A172 (cell line): Measurements from ENCODE around the gene HRH2. TPM values are rescaled to one million over a fixed set of nuclear protein-coding genes. Genes with fewer than 3 reads are reported as not detected.
A peak's percentile ranks its signal among the peaks of the same experiment; 100 is the strongest.
"Not testable (repeated sequence)": the region's sequence is repeated elsewhere in the genome, so short reads cannot be mapped to it uniquely, and the experiment has no call there.

Source experiments
- DNase-seq: peaks from one replicate; pipeline ENCODE4 v3.0.0-alpha.2; 2015; ENCODE audit warnings: low spot score
- total RNA-seq: library from RNA; depleted of rRNA; stranded (reverse); fragments of >200 nt; shearing (Covaris generic); gene quantifications from 2 replicates; pipeline ENCODE4 v1.2.3, GENCODE V29; 2014

Gene HRH2
- total RNA-seq, 1 experiment from 2014 or later: 0.88 TPM

DNA sequence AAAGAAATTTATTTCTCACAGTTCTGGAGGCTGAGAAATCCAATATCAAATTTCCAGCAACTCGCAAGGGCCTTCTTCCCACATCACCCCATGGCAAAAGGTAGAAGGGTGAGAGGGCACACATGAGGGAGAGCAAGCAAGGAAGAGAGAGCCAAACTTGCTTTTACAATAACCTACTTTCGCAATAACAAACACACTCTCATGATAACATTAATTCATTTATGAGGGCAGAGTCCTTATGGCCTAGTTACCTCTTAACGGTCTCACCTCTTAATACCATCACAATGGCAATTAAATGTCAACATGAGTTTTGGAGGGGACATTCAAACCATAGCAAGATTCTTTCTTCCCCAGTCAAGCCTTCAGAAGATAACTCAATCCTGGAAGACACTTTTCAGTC is 11.6 kb upstream of the HRH2 start:
- no peak for DNase-seq

DNA sequence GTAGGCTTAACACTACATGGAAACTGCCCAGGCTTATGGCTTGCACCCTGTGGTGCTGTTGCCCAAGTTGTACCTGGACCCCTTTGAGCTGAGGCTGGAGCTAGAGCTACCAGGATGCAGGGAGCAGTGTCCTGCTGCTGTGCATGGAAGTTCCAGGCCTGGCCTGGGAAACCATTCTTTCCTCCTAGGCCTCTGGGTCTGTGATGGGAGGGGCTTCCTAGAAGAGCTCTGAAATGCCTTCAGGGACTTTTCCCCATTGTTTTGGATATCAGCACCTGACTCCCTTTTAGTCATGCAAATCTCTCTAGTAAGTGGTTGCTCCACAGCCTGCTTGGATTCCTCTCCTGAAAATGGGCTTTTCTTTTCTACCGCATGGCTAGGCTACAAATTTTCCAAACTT is 7.9 kb upstream of the HRH2 start:
- DNase-seq: no peak

- not testable (repeated sequence) for DNase-seq
Observed at GRCh38 chr5:175650430-175651205, 7.3 kb upstream of the HRH2 start.

GRCh38 chr5:175652741-175653663 is 4.9 kb upstream of the HRH2 start:
- peak; percentile 72 for DNase-seq

GRCh38 chr5:175653763-175654162 is 4.1 kb upstream of the HRH2 start:
- no peak for DNase-seq

- DNase-seq: no peak
Observed at GRCh38 chr5:175654339-175654738, 3.5 kb upstream of the HRH2 start.

- no peak for DNase-seq
Observed at GRCh38 chr5:175654807-175655206, 3.1 kb upstream of the HRH2 start.

GRCh38 chr5:175655411-175655810 is 2.5 kb upstream of the HRH2 start:
- no peak for DNase-seq

- no peak for DNase-seq
Observed at GRCh38 chr5:175656966-175657365, 905 bp upstream of the HRH2 start.

DNA sequence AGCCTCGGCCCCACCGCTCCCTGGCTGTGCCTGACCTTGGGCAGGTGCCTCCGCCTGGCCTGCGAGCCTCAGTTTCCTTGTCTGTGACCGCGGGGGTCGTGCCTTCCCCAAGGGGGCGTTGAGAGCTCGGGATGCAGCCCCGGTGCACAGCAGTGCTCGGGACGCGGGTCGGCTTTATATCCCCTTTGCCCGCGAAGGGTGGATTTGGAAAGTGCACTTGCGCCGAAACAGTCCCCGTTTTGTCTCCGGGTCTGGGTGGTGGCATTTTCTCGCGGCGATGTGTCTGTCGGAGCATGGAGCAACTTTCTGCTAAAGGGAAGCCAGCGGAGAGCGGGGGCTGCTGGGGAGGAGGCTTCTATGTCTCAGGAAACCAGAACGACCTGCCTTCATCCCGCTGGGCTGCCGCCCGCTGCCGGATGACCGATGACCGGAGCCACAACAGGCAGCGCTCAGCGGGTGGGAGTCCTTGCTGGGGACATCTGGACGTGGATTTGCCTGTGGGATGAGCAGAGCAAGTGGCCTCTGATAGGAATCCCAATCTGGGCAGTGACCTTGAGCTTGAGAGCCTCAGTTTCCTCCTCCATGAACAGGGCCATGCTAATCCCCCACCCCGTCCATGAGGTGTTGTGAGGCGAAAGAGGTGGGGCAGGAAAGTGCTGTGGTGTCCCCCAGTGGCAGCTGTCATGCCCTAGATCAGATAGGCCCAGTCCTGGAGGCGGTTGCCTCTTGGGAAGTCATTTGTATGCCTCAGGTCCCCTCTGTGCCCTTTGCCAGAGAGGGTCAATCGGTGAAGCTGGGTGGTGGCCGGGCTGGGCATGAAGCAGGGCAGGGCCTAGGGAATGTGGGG is 651 bp downstream of the HRH2 start:
- no peak for DNase-seq

DNA sequence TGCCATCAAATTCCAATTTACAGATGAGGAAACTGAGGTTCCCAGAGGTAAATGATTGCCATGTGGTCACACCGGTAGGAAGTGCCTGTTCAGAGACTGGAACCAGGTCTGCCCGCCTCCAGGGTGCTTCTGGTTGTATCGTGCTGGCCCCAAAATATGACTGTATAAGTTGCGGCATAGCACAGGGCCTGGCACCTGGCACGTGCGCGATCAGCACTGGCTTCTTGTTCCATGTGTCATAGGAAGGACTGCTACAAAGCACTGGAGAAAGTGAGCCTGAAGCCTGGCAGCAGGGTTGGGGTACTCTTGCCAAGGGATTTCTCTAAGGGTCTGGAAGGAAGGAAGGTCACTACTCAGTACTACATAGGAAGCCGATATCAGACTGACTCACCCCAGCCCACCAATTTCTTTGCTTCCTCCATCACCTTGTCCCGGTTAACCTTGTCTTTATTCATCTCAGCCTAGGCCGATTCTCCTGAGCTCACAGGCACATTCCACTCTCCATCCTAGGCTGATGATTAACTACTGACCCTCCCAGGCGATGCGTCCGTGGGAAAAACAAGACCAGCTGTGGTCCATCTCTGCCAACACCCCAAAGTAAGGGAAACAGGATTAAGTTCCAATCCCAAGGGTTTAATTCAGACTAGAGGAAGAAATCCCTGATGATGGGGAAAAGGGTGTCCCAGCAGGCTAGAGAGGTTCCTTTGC is 1.8 kb downstream of the HRH2 start:
- DNase-seq: no peak

GRCh38 chr5:175663186-175664184 is 5.6 kb downstream of the HRH2 start:
- DNase-seq: no peak

DNA sequence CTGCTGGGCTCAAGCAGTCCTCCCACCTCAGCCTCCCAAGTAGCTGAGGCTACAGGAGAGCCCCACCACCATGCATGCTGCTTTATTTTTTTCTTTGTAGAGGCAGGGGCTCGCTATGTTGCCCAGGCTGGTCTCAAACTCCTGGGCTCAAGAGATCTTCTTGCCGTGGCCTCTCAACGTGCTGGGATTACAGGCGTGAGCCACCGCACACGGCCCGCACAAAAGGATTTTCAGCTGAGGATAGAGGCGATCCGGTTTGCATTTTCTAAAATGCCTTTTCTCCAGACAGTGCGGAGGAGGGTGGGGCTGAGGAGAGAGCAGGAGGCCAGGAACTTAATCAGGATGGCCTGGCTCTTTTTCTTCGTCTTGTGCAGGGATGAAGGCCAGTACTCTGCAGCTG is 6.9 kb downstream of the HRH2 start:
- DNase-seq: no peak

DNA sequence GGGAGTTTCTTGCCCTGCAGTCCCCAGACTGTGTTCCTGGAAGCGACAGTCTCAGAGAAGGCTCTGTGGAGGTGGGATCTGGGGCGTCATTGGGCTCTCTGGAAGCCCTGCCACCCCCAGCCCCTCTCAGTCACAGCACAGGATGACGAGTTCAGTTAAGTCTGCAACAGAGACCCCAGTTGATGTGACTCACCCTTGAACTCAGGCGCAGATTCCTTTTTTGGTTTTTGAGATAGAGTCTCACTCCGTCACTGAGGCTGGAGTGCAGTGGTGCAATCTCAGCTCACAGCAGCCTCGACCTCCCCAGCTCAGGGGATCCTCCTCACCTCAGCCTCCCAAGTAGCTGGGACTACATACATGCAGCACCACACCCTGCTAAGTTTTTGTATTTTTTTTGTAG is 8.3 kb downstream of the HRH2 start:
- no peak for DNase-seq

DNA sequence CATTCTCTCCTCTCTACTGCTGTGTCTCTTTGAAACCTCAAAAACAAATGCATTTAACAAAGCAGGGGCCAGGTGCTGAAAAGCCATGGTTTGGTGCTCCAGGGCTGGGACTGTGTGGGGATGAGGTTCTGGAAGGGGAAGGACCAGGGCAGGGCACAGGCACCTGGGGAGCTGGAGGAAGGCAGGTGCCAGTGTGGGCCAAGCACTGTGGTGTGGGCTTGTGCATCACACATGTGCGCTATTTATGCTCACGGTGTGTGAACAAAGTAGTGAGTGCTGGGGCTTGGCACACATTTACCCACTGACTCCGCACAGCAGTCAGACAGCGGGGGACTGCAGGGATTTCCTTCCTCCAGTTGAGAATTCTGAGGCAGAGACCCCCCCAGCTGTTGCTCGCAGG is 10.1 kb downstream of the HRH2 start:
- no peak for DNase-seq

DNA sequence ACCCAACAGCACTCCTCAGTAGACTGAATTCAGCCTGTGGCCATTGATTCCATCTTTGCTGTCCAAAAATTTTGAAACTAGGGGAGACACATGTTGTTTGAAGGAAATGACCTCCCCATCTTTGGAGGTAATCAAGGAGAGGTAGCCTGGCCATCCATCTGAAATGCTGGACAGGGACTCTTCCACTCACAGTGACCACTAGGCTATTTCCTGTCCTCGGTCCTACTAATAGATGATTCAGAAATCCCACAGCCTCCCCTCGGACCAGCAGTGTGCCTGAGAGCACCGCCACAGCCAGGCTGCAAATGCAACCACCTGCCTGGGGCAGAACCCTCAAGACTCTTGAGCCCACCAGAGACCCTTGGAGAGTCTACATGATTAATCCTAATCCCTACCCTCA is 12.5 kb downstream of the HRH2 start:
- DNase-seq: no peak

DNA sequence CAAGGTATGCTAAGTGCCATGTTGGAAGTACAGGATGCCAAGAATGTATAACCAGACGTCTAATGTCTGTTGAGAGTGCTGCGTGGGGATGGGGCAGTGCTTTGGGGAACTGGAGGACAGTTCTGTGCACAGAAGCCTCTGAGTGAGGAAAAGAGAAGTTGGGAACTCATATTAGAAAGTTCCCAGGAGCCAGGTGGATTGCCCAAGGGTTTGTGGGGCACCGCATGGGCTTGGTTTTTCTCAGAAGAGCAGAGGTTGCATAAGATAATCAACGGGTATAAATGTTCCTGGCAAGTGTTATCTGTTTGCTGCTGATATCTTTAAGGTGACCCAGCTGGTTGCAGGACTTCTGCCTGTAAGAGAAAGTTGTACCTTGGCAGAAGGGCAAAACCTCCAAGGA is 13.1 kb downstream of the HRH2 start:
- no peak for DNase-seq

DNA sequence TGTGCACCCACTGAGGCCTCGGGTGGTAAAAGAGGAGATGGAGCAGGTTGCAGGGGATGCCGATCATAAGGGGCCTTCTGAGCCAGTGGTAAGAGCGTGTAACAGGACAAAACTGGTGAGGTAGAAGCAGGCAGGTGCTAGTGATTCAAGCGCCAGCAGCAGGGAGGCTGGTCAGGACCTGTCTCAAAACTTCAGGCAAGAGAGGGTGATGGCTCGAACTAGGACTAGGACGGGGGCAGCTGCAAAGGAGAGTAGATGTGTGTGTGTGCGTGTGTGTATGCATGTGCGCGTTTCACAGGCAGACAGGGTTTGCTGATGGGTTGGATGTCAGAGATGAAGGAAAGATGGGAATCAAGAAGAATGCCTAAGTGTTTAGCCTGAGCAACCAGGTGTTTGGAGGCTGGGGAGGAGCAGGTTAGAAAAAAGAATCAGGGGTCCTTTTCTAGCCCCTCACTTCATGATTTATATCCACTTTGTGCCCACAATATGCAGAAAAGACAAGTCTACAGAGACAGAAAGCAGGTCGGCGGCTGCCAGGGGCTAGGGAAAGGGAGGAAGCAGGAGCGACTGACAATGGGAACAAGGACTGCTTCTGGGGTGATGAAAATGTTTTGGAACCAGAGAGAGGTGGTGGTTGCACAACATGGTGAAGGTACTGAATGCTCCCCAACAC is 15.2 kb downstream of the HRH2 start:
- DNase-seq: no peak

- DNase-seq: no peak
Observed at GRCh38 chr5:175674731-175675346, 17.0 kb downstream of the HRH2 start.
